Measurements from ENCODE around the gene LY9. TPM values are rescaled to one million over a fixed set of nuclear protein-coding genes. Genes with fewer than 3 reads are reported as not detected.

The LY9 gene
- total and polyA plus RNA-seq, 8 donors = 0.29 to 2.5 (median 0.50) TPM

- no peaks in the 10 kb centered on the region for H3K27me3 ChIP-seq
- no peak for ATAC-seq
- DNase-seq = no peak
- H3K4me1 ChIP-seq = peaks cover 0 to 7% of the 10 kb centered on the region in 2 donors
- H3K4me3 ChIP-seq = no peak overlapping the region
- no peak overlapping the region for H3K27ac ChIP-seq
- H3K36me3 ChIP-seq = peaks cover 0 to 11% of the 10 kb centered on the region in 2 donors
- no peak for TF ChIP-seq CTCF (IDR thresholded peaks at IDR 0.05)
- H3K9me3 ChIP-seq = no peaks in the 10 kb centered on the region
- intact Hi-C loops (cut with DNase I) = no loop called here
These were observed 40.5 kb upstream of the LY9 start for GRCh38 chr1:160755461-160755860.

GRCh38 chr1:160755911-160756848, 39.8 kb upstream of the LY9 start:
- DNase-seq (no peak), ATAC-seq (no peak)
- H3K4me1 ChIP-seq = peaks cover 0 to under 1% of the 10 kb centered on the region in 2 donors
- no peaks in the 10 kb centered on the region for H3K27me3 ChIP-seq
- no peak overlapping the region for H3K4me3 ChIP-seq
- H3K27ac ChIP-seq = peak overlapping the region in 1 of 2 donors; percentile 18
- intact Hi-C loops (cut with DNase I) = no loop called here
- H3K36me3 ChIP-seq = peaks cover 0 to 5% of the 10 kb centered on the region in 2 donors
- no peaks in the 10 kb centered on the region for H3K9me3 ChIP-seq
- no peak for TF ChIP-seq CTCF (IDR thresholded peaks at IDR 0.05)

DNA sequence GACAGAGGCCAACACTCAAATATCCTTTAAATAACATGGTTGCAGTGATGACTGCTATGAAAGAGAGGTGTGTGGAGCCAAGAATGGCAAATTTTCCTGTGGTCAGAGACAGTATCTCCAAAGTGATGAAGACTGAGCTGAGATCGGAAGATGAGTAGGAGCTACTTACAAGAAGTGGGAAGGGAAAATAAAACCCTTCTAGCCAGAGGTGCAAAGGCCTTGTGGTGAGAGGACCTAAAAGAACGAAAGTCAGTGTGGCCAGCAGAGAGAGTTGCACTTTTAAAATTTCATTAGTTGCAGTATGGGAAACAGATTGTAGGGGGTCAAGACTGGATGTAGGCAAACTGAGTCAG, 39.1 kb upstream of the LY9 start:
- peak overlapping the region in 1 of 2 donors; percentile 18 for H3K27ac ChIP-seq
- no peaks in the 10 kb centered on the region for H3K9me3 ChIP-seq
- intact Hi-C loops (cut with DNase I) = no loop called here
- H3K4me3 ChIP-seq = no peak overlapping the region
- ATAC-seq (no peak), DNase-seq (no peak)
- H3K27me3 ChIP-seq = no peaks in the 10 kb centered on the region
- peaks cover 0 to 5% of the 10 kb centered on the region in 2 donors for H3K36me3 ChIP-seq
- H3K4me1 ChIP-seq = no peaks in the 10 kb centered on the region
- TF ChIP-seq CTCF (IDR thresholded peaks at IDR 0.05) = no peak

GRCh38 chr1:160758521-160758920, 37.5 kb upstream of the LY9 start:
- peaks cover 0 to 2% of the 10 kb centered on the region in 2 donors for H3K36me3 ChIP-seq
- H3K4me1 ChIP-seq = no peaks in the 10 kb centered on the region
- H3K4me3 ChIP-seq = no peak overlapping the region
- no peak for ATAC-seq
- H3K27ac ChIP-seq = no peak overlapping the region
- no peaks in the 10 kb centered on the region for H3K27me3 ChIP-seq
- H3K9me3 ChIP-seq = no peaks in the 10 kb centered on the region
- DNase-seq = no peak
- TF ChIP-seq CTCF (IDR thresholded peaks at IDR 0.05) = no peak
- intact Hi-C loops (cut with DNase I) = no loop called here

DNA sequence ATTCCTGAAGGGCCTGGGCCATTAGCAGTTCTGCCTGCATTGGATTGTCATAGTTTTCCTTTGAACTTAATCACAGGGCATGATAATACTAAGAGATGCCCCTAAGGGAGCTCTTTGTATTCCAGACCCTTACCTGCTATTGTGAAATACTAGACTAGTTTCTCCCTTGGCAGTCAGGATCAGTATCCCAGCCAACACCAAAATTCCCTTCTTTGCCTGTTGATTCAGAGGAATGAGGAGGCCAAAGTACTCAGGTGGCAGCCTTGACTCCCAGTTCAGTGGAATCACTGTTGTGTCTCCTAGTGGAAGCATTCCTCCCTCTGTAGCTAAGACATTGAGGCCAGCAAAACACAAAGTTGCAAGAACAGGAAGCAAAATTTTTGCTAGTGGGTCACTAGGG, 36.2 kb upstream of the LY9 start:
- ATAC-seq (no peak), DNase-seq (no peak)
- Histone ChIP-seq H3K27me3 (no peaks in the 10 kb centered on the region), H3K4me1 (no peaks in the 10 kb centered on the region), H3K36me3 (no peaks in the 10 kb centered on the region), H3K27ac (no peak overlapping the region), H3K9me3 (no peaks in the 10 kb centered on the region), H3K4me3 (no peak overlapping the region)
- no peak for TF ChIP-seq CTCF (IDR thresholded peaks at IDR 0.05)
- intact Hi-C loops (cut with DNase I) = no loop called here

Data from left lung (tissue), 10 donors.